BE2C (cell line): ENCODE data around the gene CHCHD3.

ENCODE experiments used
- DNase-seq: peaks from one replicate; pipeline ENCODE4 v3.0.0-alpha.2; 2020
- H3K27me3 ChIP-seq: fragments of 250-450 bp; sonication (Bioruptor Pico); 2 replicates; pipeline ENCODE4 v1.5.1; 2020; ENCODE audit warnings: mild to moderate bottlenecking
- H3K36me3 ChIP-seq: fragments of 250-450 bp; sonication (Bioruptor Pico); 2 replicates; pipeline ENCODE4 v1.5.1; 2020; ENCODE audit warnings: mild to moderate bottlenecking
- H3K4me1 ChIP-seq: fragments of 250-450 bp; sonication (Bioruptor Pico); 2 replicates; pipeline ENCODE4 v1.5.1; 2020
- H3K4me3 ChIP-seq: 2 replicates; pipeline ENCODE4 v1.5.1; 2011; ENCODE audit warnings: low read depth, low read length
- H3K9me3 ChIP-seq: fragments of 250-450 bp; sonication (Bioruptor Pico); 2 replicates; pipeline ENCODE4 v1.5.1; 2020
- CTCF ChIP-seq: IDR thresholded peaks from 2 replicates; pipeline ENCODE4 v1.5.1; 2012; ENCODE audit warnings: mild to moderate bottlenecking, low read depth, low read length

CHCHD3 gene

DNA sequence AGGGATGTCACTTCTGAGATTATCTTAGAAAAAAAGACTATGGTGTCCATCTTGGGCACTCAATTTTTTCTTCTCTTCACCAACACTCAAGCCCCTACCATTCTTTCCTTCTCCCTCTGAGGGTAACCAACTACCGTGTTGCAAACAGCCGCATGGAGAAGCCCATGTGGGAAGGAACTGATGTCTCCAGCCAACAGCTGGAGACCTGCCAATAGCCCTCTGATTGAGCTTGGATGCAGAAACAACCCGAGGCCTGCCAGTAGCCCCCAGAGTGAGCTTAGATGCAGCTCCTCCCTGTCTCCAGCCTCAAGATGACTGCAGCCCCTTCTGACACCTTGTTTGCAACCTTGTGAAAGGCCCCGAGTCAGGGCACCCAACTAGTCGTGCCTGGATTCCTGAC is 36.4 kb upstream of the CHCHD3 start:
- Histone ChIP-seq H3K36me3 (no peaks in the 10 kb centered on the region), H3K4me3 (no peak overlapping the region), H3K9me3 (no peaks in the 10 kb centered on the region), H3K4me1 (peaks cover 57% of the 10 kb centered on the region), H3K27me3 (no peaks in the 10 kb centered on the region)
- no peak for TF ChIP-seq CTCF
- DNase-seq, result peak; percentile 82

DNA sequence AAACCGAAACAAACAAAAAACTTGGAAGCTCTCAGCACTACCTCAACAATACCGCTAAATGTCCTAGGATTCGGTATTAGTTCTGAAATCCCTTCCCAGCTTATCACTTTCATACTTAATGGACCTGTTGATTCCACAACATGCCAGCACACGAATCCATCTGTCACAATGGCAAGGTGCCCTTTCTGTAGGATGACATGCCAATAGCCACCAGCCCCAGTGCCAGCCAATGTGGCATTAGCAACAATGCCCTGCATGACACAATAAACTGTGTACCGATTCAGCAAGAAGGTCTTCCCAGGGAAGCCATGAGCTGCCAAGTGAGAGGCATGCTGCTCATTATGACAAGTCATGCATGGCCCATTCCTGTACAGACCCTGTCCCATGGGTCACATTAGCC is 35.6 kb upstream of the CHCHD3 start:
- Histone ChIP-seq H3K4me3 (no peak overlapping the region), H3K9me3 (no peaks in the 10 kb centered on the region), H3K4me1 (peaks cover 57% of the 10 kb centered on the region), H3K27me3 (no peaks in the 10 kb centered on the region), H3K36me3 (no peaks in the 10 kb centered on the region)
- TF ChIP-seq CTCF, result no peak
- DNase-seq, result peak; percentile 40

DNA sequence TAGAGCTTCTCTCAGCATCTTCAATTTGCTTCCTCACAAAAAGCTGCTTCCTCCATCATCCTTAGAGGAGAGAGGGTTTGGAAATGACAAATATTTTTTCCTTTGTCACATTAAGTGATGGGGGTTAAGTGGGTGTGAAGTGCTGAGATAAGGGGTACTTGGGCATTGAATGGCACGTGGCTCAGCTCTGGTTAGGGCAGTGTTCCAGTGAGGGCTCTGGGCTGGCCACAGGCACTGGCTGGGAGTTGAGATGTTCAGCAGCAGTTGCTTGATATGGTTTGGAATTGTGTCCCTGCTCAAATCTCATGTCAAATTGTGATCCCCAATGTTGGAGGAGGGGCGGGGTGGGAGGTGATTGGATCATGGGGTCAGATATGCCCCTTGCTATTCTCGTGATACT is 33.7 kb upstream of the CHCHD3 start:
- no peaks in the 10 kb centered on the region for H3K36me3 ChIP-seq
- no peaks in the 10 kb centered on the region for H3K9me3 ChIP-seq
- no peaks in the 10 kb centered on the region for H3K27me3 ChIP-seq
- no peak for DNase-seq
- no peak for TF ChIP-seq CTCF
- peaks cover 48% of the 10 kb centered on the region for H3K4me1 ChIP-seq
- H3K4me3 ChIP-seq, result no peak overlapping the region

GRCh38 chr7:133114519-133114918 is 32.6 kb upstream of the CHCHD3 start:
- Histone ChIP-seq H3K4me1 (peaks cover 39% of the 10 kb centered on the region), H3K9me3 (no peaks in the 10 kb centered on the region), H3K4me3 (no peak overlapping the region), H3K27me3 (no peaks in the 10 kb centered on the region), H3K36me3 (no peaks in the 10 kb centered on the region)
- peak; percentile 35 for DNase-seq
- no peak for TF ChIP-seq CTCF

GRCh38 chr7:133112976-133113375 is 31.1 kb upstream of the CHCHD3 start:
- H3K4me3 ChIP-seq, result no peak overlapping the region
- H3K4me1 ChIP-seq, result peaks cover 30% of the 10 kb centered on the region
- no peaks in the 10 kb centered on the region for H3K27me3 ChIP-seq
- no peak for DNase-seq
- no peak for TF ChIP-seq CTCF
- H3K36me3 ChIP-seq, result no peaks in the 10 kb centered on the region
- H3K9me3 ChIP-seq, result no peaks in the 10 kb centered on the region

DNA sequence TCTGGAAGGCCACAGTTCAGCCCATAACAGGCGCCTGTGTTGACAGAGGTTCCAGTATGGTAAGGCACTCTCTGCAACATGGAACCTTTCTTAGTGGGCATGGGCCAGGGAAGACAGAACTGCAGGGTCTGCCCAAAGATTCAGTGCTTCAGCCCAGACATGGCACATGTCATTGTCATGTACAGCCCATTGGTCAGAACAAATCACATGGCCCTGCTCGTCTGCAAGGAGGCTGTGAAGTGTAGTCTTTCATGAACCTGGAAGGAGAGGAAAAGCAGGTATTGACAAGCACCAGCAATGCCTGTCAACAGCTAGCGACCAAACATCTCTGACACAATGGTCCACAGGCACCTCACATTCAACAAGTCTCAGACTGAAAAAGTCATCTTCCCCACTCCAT is 30.4 kb upstream of the CHCHD3 start:
- TF ChIP-seq CTCF, result no peak
- H3K36me3 ChIP-seq, result no peaks in the 10 kb centered on the region
- no peak overlapping the region for H3K4me3 ChIP-seq
- H3K9me3 ChIP-seq, result no peaks in the 10 kb centered on the region
- DNase-seq, result no peak
- H3K4me1 ChIP-seq, result peaks cover 25% of the 10 kb centered on the region
- H3K27me3 ChIP-seq, result no peaks in the 10 kb centered on the region
